AG10803 (cell line): Measurements from ENCODE around the gene NDUFS7.

ENCODE experiments used
- DNase-seq: peaks from one replicate; pipeline ENCODE4 v3.0.0; 2010; ENCODE audit warnings: low read depth
- H3K4me3 ChIP-seq: 2 replicates; pipeline ENCODE4 v1.5.1; 2011; ENCODE audit warnings: mild to moderate bottlenecking, low read length, control low read depth
- TF ChIP-seq, protein P1 (sequence below): conservative IDR thresholded peaks from 2 replicates; pipeline ENCODE4 v1.5.1; 2011; ENCODE audit warnings: mild to moderate bottlenecking, low read length, control low read depth, inconsistent platforms

NDUFS7 gene

DNA sequence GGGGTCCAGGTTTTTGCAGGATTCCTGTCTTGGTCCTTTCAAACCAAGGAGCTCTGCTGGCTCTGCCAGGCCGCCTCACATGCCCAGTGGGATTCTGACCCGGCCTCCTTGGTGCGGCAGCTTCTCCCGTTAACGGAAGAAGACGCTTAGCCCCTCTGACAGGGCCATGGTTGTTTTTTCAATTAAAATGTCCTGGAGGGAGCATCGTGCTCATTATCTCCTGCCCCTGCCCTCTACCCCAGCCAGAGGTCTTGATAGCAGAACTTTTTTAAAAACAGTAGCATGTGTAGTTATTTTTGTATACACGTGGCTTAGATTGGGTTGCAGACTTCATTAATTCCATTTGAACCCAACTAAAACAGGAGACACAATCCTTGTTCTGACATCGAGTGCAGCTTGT is 43.0 kb downstream of the NDUFS7 start:
- no peak for DNase-seq
- no peak overlapping the region for H3K4me3 ChIP-seq
- TF ChIP-seq, protein P1, sequence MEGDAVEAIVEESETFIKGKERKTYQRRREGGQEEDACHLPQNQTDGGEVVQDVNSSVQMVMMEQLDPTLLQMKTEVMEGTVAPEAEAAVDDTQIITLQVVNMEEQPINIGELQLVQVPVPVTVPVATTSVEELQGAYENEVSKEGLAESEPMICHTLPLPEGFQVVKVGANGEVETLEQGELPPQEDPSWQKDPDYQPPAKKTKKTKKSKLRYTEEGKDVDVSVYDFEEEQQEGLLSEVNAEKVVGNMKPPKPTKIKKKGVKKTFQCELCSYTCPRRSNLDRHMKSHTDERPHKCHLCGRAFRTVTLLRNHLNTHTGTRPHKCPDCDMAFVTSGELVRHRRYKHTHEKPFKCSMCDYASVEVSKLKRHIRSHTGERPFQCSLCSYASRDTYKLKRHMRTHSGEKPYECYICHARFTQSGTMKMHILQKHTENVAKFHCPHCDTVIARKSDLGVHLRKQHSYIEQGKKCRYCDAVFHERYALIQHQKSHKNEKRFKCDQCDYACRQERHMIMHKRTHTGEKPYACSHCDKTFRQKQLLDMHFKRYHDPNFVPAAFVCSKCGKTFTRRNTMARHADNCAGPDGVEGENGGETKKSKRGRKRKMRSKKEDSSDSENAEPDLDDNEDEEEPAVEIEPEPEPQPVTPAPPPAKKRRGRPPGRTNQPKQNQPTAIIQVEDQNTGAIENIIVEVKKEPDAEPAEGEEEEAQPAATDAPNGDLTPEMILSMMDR = no peak

DNA sequence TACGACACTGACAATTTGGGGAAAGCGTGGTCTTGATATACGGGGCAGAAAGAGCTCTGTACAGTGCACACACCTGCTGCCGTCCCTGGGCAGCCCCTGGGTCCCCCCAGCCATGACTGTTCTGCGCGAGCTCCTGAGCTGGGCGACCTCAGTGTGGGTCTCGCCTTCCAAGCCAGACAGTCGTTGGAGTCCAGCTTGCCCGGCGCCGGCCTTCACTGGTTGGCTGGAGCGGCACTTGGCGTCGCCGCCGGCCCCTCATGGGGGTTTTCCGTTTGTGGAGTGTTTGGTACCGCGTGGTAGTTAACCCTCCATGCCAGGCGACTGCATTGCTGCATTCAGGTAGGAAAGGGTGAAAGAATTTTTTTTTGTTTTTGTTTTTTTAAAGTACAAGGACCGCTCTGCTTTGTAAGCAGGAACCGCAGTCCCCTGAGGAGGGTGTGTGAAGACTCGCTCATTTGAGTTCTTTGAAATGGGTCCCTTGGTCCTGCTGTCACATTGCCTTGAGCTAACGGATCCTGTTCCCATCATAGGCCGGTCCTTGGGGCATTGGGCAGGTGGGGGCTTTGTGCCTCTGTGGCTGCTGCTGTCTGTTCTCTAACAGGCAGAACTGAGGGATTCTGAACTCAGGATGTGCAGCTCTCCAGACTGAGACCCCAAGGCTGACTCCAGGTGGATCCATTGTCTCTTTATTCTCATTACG is 43.7 kb downstream of the NDUFS7 start:
- TF ChIP-seq, protein P1 = no peak
- no peak overlapping the region for H3K4me3 ChIP-seq
- DNase-seq = no peak

DNA sequence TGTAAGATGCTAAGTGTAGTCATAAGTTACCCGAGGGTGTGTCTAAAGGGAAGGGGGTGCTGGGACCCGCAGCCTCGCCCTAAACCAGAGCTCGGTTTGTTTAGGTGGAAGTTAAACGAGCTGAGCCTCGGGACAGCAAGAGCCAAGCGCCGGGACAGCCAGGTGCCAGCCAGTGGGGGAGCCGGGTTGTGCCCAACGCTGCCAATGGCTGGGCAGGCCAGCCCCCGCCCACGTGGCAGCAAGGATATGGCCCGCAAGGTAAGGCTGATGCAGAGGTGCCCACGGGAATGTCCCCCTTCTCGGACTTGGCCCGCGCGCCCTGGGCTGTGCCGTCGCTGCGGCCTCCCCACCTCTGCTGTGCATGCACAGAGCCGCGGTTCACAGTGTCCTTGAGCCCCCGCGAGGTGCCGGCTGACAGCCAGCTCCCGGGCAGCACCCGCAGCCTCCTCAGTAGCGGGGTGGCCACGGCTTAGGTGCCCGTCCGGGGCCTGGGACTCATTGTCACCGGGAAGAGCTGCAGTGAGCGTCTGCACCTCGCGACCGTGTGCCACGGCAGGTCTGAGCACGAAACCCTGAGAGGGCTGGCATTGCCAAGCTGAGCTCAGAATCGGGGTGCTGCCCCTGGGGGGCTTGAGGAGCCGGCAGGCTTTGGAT is 45.2 kb downstream of the NDUFS7 start:
- TF ChIP-seq, protein P1 = no peak
- DNase-seq = no peak
- H3K4me3 ChIP-seq = no peak overlapping the region

DNA sequence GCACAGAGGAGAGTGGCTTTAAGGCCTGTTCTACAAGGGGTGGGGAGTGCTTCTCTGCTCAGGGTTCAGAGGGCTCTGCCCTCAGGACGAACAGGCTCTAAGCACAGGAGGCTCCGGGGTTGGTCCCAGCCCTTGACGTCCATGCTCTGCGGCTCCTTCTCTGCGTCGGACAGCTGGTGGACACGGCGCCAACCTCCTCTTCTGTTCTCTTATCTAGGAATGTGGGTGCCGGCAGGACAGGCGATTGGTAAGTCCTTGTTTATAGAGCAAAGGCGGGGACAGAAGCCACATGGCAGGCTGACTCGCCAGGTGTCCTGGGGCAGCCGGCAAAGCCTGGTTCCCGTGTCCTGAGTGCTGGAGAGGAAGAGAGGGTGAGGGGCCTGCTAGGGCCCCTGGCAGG is 46.0 kb downstream of the NDUFS7 start:
- TF ChIP-seq, protein P1 = no peak
- DNase-seq = no peak
- H3K4me3 ChIP-seq = no peak overlapping the region

DNA sequence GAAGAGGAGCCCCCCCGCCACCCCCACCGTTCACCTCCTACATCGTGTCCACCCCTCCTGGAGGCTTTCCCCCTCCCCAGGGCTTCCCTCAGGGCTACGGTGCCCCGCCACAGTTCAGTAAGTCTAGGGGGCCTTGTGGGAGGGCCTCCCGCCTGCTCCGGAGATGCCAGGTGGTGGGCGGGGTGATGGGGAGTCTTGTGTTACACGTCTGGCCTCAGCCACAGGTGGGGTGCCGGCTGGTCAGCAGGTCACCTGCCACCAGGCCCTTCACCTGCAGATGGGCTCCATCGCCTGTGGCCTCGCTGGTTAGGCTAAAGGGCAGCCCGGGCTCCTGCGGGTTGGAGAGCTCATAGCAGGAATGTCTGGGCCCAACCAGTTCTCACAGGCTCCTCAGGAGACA is 46.5 kb downstream of the NDUFS7 start:
- TF ChIP-seq, protein P1 = no peak
- H3K4me3 ChIP-seq = no peak overlapping the region
- DNase-seq = no peak

DNA sequence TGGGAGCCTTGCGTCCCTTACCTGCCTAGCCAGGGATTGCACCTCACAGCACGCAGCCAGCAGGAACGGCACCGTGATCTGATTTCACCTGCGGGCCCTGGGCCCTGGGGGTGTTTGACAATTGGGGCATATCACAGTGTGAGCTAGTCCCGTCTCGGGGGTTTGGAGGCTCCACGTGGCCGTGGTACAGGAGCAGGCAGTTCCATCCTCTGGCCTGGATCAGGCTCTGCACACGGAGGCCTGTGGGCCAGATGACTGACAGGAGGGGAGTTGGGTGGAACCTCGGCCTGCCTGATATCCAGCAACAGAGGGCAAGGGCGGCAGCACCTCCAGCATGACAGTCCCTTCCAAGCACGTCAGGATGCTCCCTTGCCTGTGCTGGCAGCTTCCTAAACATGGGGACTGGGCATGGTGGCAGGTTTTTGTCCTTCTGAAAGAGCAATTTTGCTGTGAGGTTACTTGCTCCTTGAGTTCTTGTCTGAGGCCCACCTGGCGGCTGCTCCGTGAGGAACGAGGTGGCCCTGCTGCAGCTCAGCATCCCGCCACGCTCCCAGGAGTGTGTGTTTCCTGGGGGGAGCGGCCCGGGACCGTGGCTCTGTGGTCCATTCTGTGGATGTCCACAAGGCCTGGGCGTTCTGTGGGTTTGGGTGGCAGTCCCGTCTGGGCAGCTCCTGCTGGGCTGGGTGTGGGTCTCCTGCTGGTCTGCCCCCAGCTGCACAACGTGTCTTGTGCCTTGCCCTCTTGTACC is 48.2 kb downstream of the NDUFS7 start:
- no peak overlapping the region for H3K4me3 ChIP-seq
- TF ChIP-seq, protein P1 = no peak
- DNase-seq = no peak

DNA sequence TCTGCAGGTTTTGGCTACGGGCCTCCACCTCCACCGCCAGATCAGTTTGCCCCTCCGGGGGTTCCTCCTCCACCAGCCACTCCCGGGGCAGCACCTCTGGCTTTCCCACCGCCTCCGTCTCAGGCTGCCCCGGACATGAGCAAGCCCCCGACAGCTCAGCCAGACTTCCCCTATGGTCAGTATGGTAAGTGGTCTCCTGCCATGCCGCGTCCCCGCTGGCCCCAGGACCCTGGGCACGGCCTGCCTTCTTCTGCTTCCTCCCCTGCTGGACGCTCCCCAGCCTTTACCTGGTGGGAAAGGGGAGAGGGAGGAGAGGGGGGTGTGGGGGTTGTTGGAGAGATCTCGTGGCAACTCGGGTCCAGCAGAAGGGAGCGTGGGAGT is 48.8 kb downstream of the NDUFS7 start:
- no peak overlapping the region for H3K4me3 ChIP-seq
- TF ChIP-seq, protein P1 = no peak
- DNase-seq = no peak
